ENCODE results near the gene EREG. TPM values are rescaled to one million over a fixed set of nuclear protein-coding genes. Genes with fewer than 3 reads are reported as not detected.

The EREG gene
- total RNA-seq, 1 experiment from 2014 or later: not detected

- Histone ChIP-seq H4K8ac (replicated peaks; ENCODE audit: insufficient read length, low read depth, low read length) (no peak overlapping the region), H2BK15ac (ENCODE audit: low read depth, low read length) (no peak overlapping the region), H3K9ac (ENCODE audit: extremely low read depth, insufficient read length, low read length) (no peak overlapping the region), H3K23ac (ENCODE audit: insufficient read length, low read depth, low read length) (no peak overlapping the region), H3K79me1 (ENCODE audit: insufficient read depth, low read depth, low read length, poor library complexity, severe bottlenecking) (no peaks in the 10 kb centered on the region), H3K18ac (ENCODE audit: insufficient read length, low read depth, low read length) (no peak overlapping the region), H4K5ac (ENCODE audit: insufficient read length, low read depth, low read length) (no peak overlapping the region), H3T11ph (ENCODE audit: low read length) (no peak overlapping the region), H3K9me3 (ENCODE audit: control insufficient read depth, low read depth, low read length) (no peaks in the 10 kb centered on the region), H3K27ac (ENCODE audit: insufficient read length, low read depth, low read length) (no peak overlapping the region), H3K79me2 (ENCODE audit: insufficient read depth, low read length) (no peaks in the 10 kb centered on the region), H3K14ac (ENCODE audit: insufficient read depth, low read length) (no peak overlapping the region), H3K4me1 (ENCODE audit: insufficient read depth, low read length) (no peaks in the 10 kb centered on the region), H2AK5ac (ENCODE audit: insufficient read length, low read length) (no peak overlapping the region), H2BK20ac (ENCODE audit: low read depth, low read length, poor library complexity, severe bottlenecking) (no peak overlapping the region), H3K4me2 (ENCODE audit: insufficient read depth, insufficient read length, low read length) (no peak overlapping the region), H4K91ac (ENCODE audit: insufficient read length, low read depth, low read length) (no peak overlapping the region), H2AFZ (ENCODE audit: low read length) (no peak overlapping the region), H2BK12ac (ENCODE audit: insufficient read length, low read depth, low read length) (no peak overlapping the region), H3K27me3 (ENCODE audit: insufficient read depth, low read length) (0 out of 2 replicates have a peak, but pooled peaks cover 2% of the 10 kb centered on the region), H4K20me1 (ENCODE audit: control insufficient read depth, insufficient read depth, insufficient read length) (no peaks in the 10 kb centered on the region), H2BK5ac (ENCODE audit: insufficient read length, low read length) (no peak overlapping the region), H3K23me2 (ENCODE audit: insufficient read length, low read depth, low read length, poor library complexity, severe bottlenecking) (peaks cover 8% of the 10 kb centered on the region), H2BK120ac (ENCODE audit: low read depth, low read length, poor library complexity, severe bottlenecking) (no peak overlapping the region), H3K56ac (ENCODE audit: insufficient read length, low read depth, low read length) (no peak overlapping the region), H3K4ac (ENCODE audit: low read depth, low read length) (no peak overlapping the region)
- Mint-ChIP-seq H3K27ac (no peak overlapping the region), H3K9me3 (no peaks in the 10 kb centered on the region), H3K4me1 (peaks cover 10 to 11% of the 10 kb centered on the region in 2 experiments), H3K4me3 (no peak overlapping the region), H3K36me3 (ENCODE audit: insufficient read depth in 1 of 3, low read depth in 3 of 3) (no peaks in the 10 kb centered on the region), H3K27me3 (ENCODE audit: low read depth) (peaks cover 26% of the 10 kb centered on the region)
- no CpG with 5 or more reads among the region's 3 CpGs for WGBS (ENCODE audit: extremely low coverage, insufficient read length, low lambda C conversion rate)
- TF ChIP-seq CTCF (conservative IDR thresholded peaks at IDR 0.05): no peak
- DNase-seq: no peak
Observed at GRCh38 chr4:74362347-74362746, 2.6 kb upstream of the EREG start.
